ENCODE measurements around the gene ATP11A.

- TF ChIP-seq YY1 (IDR thresholded peaks at IDR 0.05; ENCODE audit: insufficient read depth, insufficient read length), result no peak
- no peak for TF ChIP-seq SUZ12 (IDR thresholded peaks at IDR 0.05; ENCODE audit: extremely low read depth, insufficient read depth, insufficient read length)
These were observed 202.8 kb downstream of the ATP11A start for GRCh38 chr13:112892426-112893206.

All from NT2/D1 (cell line).